HG03025 (cell line): ENCODE measurements around the gene P2RX1.

Source experiments
- ATAC-seq: cut with Tn5 transposase; IDR thresholded peaks from one replicate; pipeline ENCODE4 v1.9.1; 2021; ENCODE audit warnings: mild to moderate bottlenecking, moderate library complexity; ENCODE audit not compliant: unreplicated experiment, low FRiP score

P2RX1 gene

GRCh38 chr17:3925684-3926485 is 9.6 kb upstream of the P2RX1 start:
- ATAC-seq: no peak

- no peak for ATAC-seq
These were observed 8.5 kb upstream of the P2RX1 start for GRCh38 chr17:3924512-3925350.

- ATAC-seq: no peak
These were observed 7.4 kb upstream of the P2RX1 start for GRCh38 chr17:3923466-3924190.

GRCh38 chr17:3922765-3923164 is 6.5 kb upstream of the P2RX1 start:
- no peak for ATAC-seq

GRCh38 chr17:3921502-3922319 is 5.4 kb upstream of the P2RX1 start:
- ATAC-seq: no peak

GRCh38 chr17:3921006-3921405 is 4.7 kb upstream of the P2RX1 start:
- no peak for ATAC-seq

GRCh38 chr17:3919123-3919624 is 2.9 kb upstream of the P2RX1 start:
- ATAC-seq: no peak

- ATAC-seq: no peak
These were observed 2.3 kb upstream of the P2RX1 start for GRCh38 chr17:3918372-3919122.

- no peak for ATAC-seq
These were observed 1.2 kb upstream of the P2RX1 start for GRCh38 chr17:3917391-3917931.

- no peak for ATAC-seq
These were observed 560 bp upstream of the P2RX1 start for GRCh38 chr17:3916825-3917224.

- ATAC-seq: no peak
These were observed 677 bp downstream of the P2RX1 start for GRCh38 chr17:3915581-3915994.

GRCh38 chr17:3914312-3914670 is 2.0 kb downstream of the P2RX1 start:
- peak; percentile 43 for ATAC-seq

GRCh38 chr17:3913531-3914311 is 2.5 kb downstream of the P2RX1 start:
- ATAC-seq: no peak

GRCh38 chr17:3912827-3913226 is 3.4 kb downstream of the P2RX1 start:
- ATAC-seq: no peak

GRCh38 chr17:3911271-3912053 is 4.8 kb downstream of the P2RX1 start:
- ATAC-seq: peak; percentile 58

- ATAC-seq: no peak
These were observed 5.6 kb downstream of the P2RX1 start for GRCh38 chr17:3910420-3911270.

GRCh38 chr17:3909257-3909656 is 7.0 kb downstream of the P2RX1 start:
- ATAC-seq: no peak
